Hippocampal formation (tissue), 2 donors: ENCODE data around the gene ASTN2.
A peak's percentile ranks its signal among the peaks of the same experiment; 100 is the strongest.

Experiments used
- DNase-seq, 2 donors: peaks; one replicate each; lab custom pipeline; 2025; lab: John Stamatoyannopoulos, UW

Gene ASTN2

GRCh38 chr9:117164512-117164911, 250.3 kb downstream of the ASTN2 start:
- no peak for DNase-seq

- no peak for DNase-seq
These were observed 254.6 kb downstream of the ASTN2 start for GRCh38 chr9:117160254-117160653.

GRCh38 chr9:117156771-117157535, 257.9 kb downstream of the ASTN2 start:
- DNase-seq, result no peak

- DNase-seq, result no peak
These were observed 258.6 kb downstream of the ASTN2 start for GRCh38 chr9:117156144-117156688.

GRCh38 chr9:117153021-117153420, 261.8 kb downstream of the ASTN2 start:
- DNase-seq, result peak in 1 of 2 donors; percentile 28

GRCh38 chr9:117151716-117152115, 263.1 kb downstream of the ASTN2 start:
- DNase-seq, result no peak

- no peak for DNase-seq
These were observed 264.9 kb downstream of the ASTN2 start for GRCh38 chr9:117149996-117150395.

- no peak for DNase-seq
These were observed 268.9 kb downstream of the ASTN2 start for GRCh38 chr9:117145811-117146490.

GRCh38 chr9:117145081-117145480, 269.8 kb downstream of the ASTN2 start:
- DNase-seq, result no peak

- peak in 1 of 2 donors; percentile 5 for DNase-seq
These were observed 276.6 kb downstream of the ASTN2 start for GRCh38 chr9:117138231-117138630.

GRCh38 chr9:117136461-117136860, 278.4 kb downstream of the ASTN2 start:
- no peak for DNase-seq

- no peak for DNase-seq
These were observed 279.3 kb downstream of the ASTN2 start for GRCh38 chr9:117135501-117136098.

- DNase-seq, result no peak
These were observed 279.9 kb downstream of the ASTN2 start for GRCh38 chr9:117134826-117135500.

- no peak for DNase-seq
These were observed 288.0 kb downstream of the ASTN2 start for GRCh38 chr9:117126871-117127270.

GRCh38 chr9:117125531-117125930, 289.3 kb downstream of the ASTN2 start:
- no peak for DNase-seq

- no peak for DNase-seq
These were observed 291.1 kb downstream of the ASTN2 start for GRCh38 chr9:117123729-117124128.

GRCh38 chr9:117122953-117123352, 291.9 kb downstream of the ASTN2 start:
- no peak for DNase-seq

GRCh38 chr9:117122102-117122501, 292.8 kb downstream of the ASTN2 start:
- DNase-seq, result no peak

GRCh38 chr9:117121316-117121715, 293.5 kb downstream of the ASTN2 start:
- DNase-seq, result peak in 1 of 2 donors; percentile 2

- no peak for DNase-seq
These were observed 294.8 kb downstream of the ASTN2 start for GRCh38 chr9:117120061-117120460.

GRCh38 chr9:117116084-117116483, 298.8 kb downstream of the ASTN2 start:
- no peak for DNase-seq

GRCh38 chr9:117114768-117115167, 300.1 kb downstream of the ASTN2 start:
- no peak for DNase-seq
